DOHH2 (cell line): Measurements from ENCODE around the gene PNMA6A.
"Not testable (repeated sequence)": the region's sequence is repeated elsewhere in the genome, so short reads cannot be mapped to it uniquely, and the experiment has no call there.

Experiments
- H3F3A ChIP-seq: fragments of 200-600 bp; sonication (generic), shearing (Covaris generic); 2 replicates; pipeline ENCODE4 v1.6.0; 2016; ENCODE audit warnings: antibody characterized with exemption, mild to moderate bottlenecking; ENCODE audit not compliant: control insufficient read depth, insufficient read depth
- H3K27ac ChIP-seq: fragments of 200-600 bp; sonication (generic); 2 replicates; pipeline ENCODE4 v1.5.1; 2014; ENCODE audit warnings: low read depth, mild to moderate bottlenecking, low read length, moderate library complexity
- H3K27me3 ChIP-seq: fragments of 200-600 bp; sonication (generic); 2 replicates; pipeline ENCODE4 v1.6.1; 2014; ENCODE audit warnings: mild to moderate bottlenecking, low read length, mixed read lengths; ENCODE audit not compliant: control insufficient read depth
- H3K36me3 ChIP-seq: fragments of 200-600 bp; sonication (generic); 2 replicates; pipeline ENCODE4 v1.6.1; 2014; ENCODE audit warnings: mild to moderate bottlenecking, low read length, moderate library complexity, mixed read lengths; ENCODE audit not compliant: control insufficient read depth
- H3K4me1 ChIP-seq: fragments of 200-600 bp; sonication (generic); 2 replicates; pipeline ENCODE4 v1.6.1; 2014; ENCODE audit warnings: mild to moderate bottlenecking, low read length, mixed read lengths; ENCODE audit not compliant: control insufficient read depth
- H3K4me2 ChIP-seq: fragments of 200-600 bp; sonication (generic); 2 replicates; pipeline ENCODE4 v1.6.0; 2014; ENCODE audit warnings: mild to moderate bottlenecking, low read length, moderate library complexity
- H3K4me3 ChIP-seq: fragments of 200-600 bp; sonication (generic); 2 replicates; pipeline ENCODE4 v1.5.1; 2014; ENCODE audit warnings: mild to moderate bottlenecking, low read length, mixed read lengths
- H3K79me2 ChIP-seq: fragments of 200-600 bp; sonication (generic); 2 replicates; pipeline ENCODE4 v1.6.1; 2014; ENCODE audit warnings: mild to moderate bottlenecking, low read length, mixed read lengths; ENCODE audit not compliant: control insufficient read depth
- H3K9me2 ChIP-seq: fragments of 200-600 bp; sonication (generic); replicated peaks from 2 replicates; pipeline ENCODE4 v1.6.1; 2014; ENCODE audit warnings: mild to moderate bottlenecking, low read length, mixed read lengths; ENCODE audit not compliant: control insufficient read depth
- H3K9me3 ChIP-seq: fragments of 200-600 bp; sonication (generic); 2 replicates; pipeline ENCODE4 v1.6.1; 2014; ENCODE audit warnings: antibody characterized with exemption, low read length, mixed read lengths; ENCODE audit not compliant: control insufficient read depth, insufficient read depth
- H4K20me1 ChIP-seq: fragments of 200-600 bp; sonication (generic); 2 replicates; pipeline ENCODE4 v1.6.0; 2014; ENCODE audit warnings: low read depth, mild to moderate bottlenecking, antibody characterized with exemption, low read length, moderate library complexity; ENCODE audit not compliant: control insufficient read depth, insufficient read depth
- EZH2phosphoT487 ChIP-seq: fragments of 200-600 bp; sonication (generic); IDR thresholded peaks from 2 replicates; pipeline ENCODE4 v1.6.1; 2017; ENCODE audit warnings: borderline replicate concordance, mild to moderate bottlenecking, antibody characterized with exemption, low read length, moderate library complexity, mixed read lengths
- TF ChIP-seq, protein P1 (sequence below): fragments of 200-600 bp; sonication (generic); IDR thresholded peaks from one replicate; pipeline ENCODE4 v1.5.1; 2014; ENCODE audit warnings: antibody characterized with exemption, mild to moderate bottlenecking, low read depth, low read length; ENCODE audit not compliant: poor library complexity, severe bottlenecking

PNMA6A gene

DNA sequence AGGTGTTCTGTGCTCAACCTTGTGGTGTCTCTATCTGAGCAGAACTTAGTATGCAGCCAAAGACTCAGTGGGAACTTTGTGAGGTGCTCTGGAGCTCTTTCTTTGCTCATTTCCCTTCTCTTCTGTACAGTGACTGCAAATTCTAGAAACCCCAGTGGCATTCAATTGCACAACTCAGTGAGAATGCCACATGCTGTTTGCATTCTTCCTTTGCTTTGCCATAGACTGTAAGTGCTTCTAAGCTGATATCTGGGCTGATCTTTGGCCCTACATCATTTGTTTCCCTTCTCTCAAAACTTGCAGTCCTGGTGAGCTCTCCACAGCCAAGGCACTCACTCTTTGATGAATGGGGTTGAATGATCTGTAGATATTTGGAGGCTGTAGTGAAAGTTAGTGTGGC is 8.9 kb upstream of the PNMA6A start:
- Histone ChIP-seq H3K9me2 (no peaks in the 10 kb centered on the region), H3K36me3 (no peaks in the 10 kb centered on the region), H3K4me1 (no peaks in the 10 kb centered on the region), H3K4me2 (no peak overlapping the region), H3K27me3 (no peaks in the 10 kb centered on the region), H4K20me1 (no peaks in the 10 kb centered on the region), H3K27ac (no peak overlapping the region), H3K9me3 (no peaks in the 10 kb centered on the region), H3K79me2 (no peaks in the 10 kb centered on the region), H3K4me3 (no peak overlapping the region), H3F3A (no peaks in the 10 kb centered on the region)
- TF ChIP-seq, protein P1, sequence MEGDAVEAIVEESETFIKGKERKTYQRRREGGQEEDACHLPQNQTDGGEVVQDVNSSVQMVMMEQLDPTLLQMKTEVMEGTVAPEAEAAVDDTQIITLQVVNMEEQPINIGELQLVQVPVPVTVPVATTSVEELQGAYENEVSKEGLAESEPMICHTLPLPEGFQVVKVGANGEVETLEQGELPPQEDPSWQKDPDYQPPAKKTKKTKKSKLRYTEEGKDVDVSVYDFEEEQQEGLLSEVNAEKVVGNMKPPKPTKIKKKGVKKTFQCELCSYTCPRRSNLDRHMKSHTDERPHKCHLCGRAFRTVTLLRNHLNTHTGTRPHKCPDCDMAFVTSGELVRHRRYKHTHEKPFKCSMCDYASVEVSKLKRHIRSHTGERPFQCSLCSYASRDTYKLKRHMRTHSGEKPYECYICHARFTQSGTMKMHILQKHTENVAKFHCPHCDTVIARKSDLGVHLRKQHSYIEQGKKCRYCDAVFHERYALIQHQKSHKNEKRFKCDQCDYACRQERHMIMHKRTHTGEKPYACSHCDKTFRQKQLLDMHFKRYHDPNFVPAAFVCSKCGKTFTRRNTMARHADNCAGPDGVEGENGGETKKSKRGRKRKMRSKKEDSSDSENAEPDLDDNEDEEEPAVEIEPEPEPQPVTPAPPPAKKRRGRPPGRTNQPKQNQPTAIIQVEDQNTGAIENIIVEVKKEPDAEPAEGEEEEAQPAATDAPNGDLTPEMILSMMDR, result no peak
- TF ChIP-seq EZH2phosphoT487, result no peak

DNA sequence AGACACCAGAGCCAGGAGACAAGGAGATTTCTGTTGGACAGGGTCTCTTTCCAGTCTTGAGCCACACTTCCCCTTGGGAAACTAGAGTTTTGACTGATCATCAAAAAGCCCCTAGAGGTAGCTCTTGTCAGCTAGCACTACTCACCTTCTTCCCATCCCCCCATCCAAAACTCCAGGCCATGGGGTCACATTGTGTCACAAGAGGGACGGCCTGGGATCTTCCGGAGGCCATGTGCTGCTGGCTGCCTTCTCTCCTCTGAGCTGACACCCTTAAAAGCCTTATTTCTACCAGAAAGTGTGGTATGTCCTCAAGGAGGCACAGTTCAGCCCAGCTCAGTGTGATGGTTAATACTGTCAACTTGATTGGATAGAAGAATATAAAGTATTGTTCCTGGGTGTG is 8.2 kb upstream of the PNMA6A start:
- Histone ChIP-seq H3K27me3 (no peaks in the 10 kb centered on the region), H3K9me2 (no peaks in the 10 kb centered on the region), H3K4me2 (no peak overlapping the region), H3K4me1 (no peaks in the 10 kb centered on the region), H3K36me3 (no peaks in the 10 kb centered on the region), H3K9me3 (no peaks in the 10 kb centered on the region), H4K20me1 (no peaks in the 10 kb centered on the region), H3K79me2 (no peaks in the 10 kb centered on the region), H3K27ac (no peak overlapping the region), H3K4me3 (no peak overlapping the region), H3F3A (no peaks in the 10 kb centered on the region)
- TF ChIP-seq, protein P1, result no peak

DNA sequence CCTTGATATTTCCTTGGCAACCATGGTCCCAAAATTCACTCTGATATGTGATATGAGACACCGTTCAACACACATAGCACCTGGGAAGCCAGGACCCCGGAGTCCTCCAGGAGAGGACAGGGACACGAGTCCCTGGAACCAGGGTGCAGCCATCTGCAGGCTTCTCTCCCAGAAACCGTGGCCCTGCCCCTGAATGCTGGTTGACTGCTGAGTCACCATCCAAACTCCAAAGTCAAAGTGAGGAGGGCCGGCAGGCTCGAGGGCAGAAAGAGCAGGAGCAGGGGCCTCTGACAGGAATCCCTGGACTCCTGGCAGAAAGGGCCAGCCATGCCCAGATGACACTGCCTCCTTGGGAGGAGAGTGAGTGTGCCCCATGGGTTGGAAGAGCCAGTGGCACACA is 6.9 kb upstream of the PNMA6A start:
- Histone ChIP-seq H3K9me2 (no peaks in the 10 kb centered on the region), H3K27me3 (no peaks in the 10 kb centered on the region), H3K4me3 (no peak overlapping the region), H3K4me1 (no peaks in the 10 kb centered on the region), H3K27ac (no peak overlapping the region), H3F3A (no peaks in the 10 kb centered on the region), H3K9me3 (no peaks in the 10 kb centered on the region), H3K79me2 (no peaks in the 10 kb centered on the region), H3K36me3 (no peaks in the 10 kb centered on the region), H4K20me1 (no peaks in the 10 kb centered on the region), H3K4me2 (no peak overlapping the region)
- TF ChIP-seq, protein P1, result no peak
- TF ChIP-seq EZH2phosphoT487, result no peak

DNA sequence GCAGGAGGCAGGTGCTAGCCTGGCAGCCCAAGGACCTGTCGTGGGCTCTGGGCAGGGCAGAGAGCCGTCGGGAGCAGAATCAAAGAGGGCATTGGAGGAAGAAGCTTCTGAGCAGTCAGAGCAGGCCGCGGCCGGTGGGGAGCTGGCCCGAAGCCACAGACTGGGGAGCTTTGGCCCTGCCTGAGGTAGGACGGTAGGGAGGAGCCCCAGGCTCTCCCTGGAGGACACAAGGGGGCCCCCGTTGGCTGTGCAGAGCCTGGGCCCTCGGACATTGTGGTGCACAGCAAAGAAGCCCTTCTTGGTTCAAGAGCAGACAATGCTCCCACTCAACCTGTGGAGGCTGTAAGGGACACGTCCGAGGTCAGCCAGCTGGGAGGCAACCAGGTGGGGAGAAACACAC is 5.9 kb upstream of the PNMA6A start:
- H3K4me3 ChIP-seq, H3K36me3 ChIP-seq, H3K4me1 ChIP-seq, H3K79me2 ChIP-seq, H3K9me3 ChIP-seq, H3F3A ChIP-seq, H3K9me2 ChIP-seq, H4K20me1 ChIP-seq, H3K27ac ChIP-seq, H3K4me2 ChIP-seq, H3K27me3 ChIP-seq: not testable (repeated sequence)

DNA sequence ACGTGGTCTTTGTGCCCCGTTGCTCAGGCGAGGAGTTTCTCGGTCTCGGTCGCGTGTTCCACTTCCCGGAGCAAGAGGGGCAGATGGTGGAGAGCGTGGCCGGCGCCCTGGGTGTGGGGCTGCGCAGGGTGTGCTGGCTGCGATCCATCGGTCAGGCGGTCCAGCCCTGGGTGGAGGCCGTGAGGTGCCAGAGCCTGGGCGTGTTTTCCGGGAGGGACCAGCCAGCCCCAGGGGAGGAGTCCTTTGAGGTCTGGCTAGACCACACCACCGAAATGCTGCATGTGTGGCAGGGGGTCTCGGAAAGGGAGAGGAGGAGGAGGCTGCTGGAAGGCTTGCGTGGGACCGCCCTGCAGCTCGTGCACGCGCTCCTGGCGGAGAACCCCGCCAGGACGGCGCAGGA is 1.1 kb downstream of the PNMA6A start:
- H3K4me3 ChIP-seq, result not testable (repeated sequence)

More for the DNA sequence above, 1.1 kb downstream of the PNMA6A start:
- not testable (repeated sequence) for H3K4me2 ChIP-seq, H3K27ac ChIP-seq, H3K79me2 ChIP-seq, H3F3A ChIP-seq, H3K4me1 ChIP-seq, H3K27me3 ChIP-seq, H3K9me3 ChIP-seq, H3K9me2 ChIP-seq, H3K36me3 ChIP-seq, H4K20me1 ChIP-seq
